Prostate gland (tissue), 2 donors: ENCODE measurements around the gene HOXC12.

Experiments
- POLR2A ChIP-seq: fragments of 450-650 bp; IDR thresholded peaks from one replicate; pipeline ENCODE4 v1.6.1; 2016; ENCODE audit warnings: antibody characterized with exemption, mild to moderate bottlenecking
- POLR2AphosphoS5 ChIP-seq: sonication (generic); formaldehyde crosslinking; IDR thresholded peaks from one replicate; pipeline ENCODE4 v1.6.1; 2017; ENCODE audit warnings: antibody characterized with exemption
- TF ChIP-seq, protein P1 (sequence below), 4 experiments: fragments of 200-600 bp in 2 of 4; fragments of 450-650 bp in 2 of 4; sonication (generic) in 2 of 4; IDR thresholded peaks; 1 replicate in 3 of 4; 2 replicates in 1 of 4; pipeline ENCODE4 v1.5.1; 2016 to 2019; ENCODE audit warnings: antibody characterized with exemption in 4 of 4, mild to moderate bottlenecking in 2 of 4, moderate library complexity in 2 of 4

DNA sequence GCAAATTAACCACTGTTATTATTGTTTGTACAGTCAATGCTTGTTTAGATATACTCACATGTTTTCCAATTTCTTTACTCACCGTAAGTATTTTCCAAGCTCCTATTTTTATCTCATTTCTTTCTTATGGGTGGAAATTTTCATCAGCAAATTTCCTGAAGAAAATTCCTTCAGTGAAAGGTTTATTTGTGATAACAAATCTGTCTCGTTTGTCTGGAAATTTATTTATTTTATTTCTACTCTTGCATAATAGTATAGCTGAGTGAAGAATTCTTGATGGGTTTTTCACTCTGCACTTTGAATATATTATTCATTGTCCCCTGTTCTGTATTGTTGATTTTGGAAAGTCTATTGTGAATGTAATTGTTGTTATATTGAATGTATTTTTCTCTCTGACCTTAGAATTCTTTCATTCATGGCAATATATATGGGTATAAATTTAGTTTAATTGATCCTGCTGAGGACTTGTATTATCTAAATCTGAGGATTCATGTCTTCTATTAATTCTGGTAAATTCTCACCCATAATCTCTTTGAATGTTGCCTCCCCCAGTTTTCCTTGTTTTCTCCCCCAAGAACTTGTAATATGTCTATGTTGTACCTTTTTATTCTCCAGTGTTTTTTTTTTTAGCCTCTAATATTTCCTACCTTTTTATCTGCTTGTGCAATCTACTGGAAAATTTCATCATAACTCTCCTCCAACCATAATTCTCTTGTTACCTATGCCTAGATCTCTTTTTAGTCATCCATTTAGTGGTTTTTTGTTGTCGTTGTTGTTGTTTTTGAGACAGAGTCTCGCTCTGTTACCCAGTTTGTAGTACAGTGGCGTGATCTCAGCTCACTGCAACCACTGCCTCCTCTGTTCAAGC is 37.7 kb upstream of the HOXC12 start:
- TF ChIP-seq, protein P1, sequence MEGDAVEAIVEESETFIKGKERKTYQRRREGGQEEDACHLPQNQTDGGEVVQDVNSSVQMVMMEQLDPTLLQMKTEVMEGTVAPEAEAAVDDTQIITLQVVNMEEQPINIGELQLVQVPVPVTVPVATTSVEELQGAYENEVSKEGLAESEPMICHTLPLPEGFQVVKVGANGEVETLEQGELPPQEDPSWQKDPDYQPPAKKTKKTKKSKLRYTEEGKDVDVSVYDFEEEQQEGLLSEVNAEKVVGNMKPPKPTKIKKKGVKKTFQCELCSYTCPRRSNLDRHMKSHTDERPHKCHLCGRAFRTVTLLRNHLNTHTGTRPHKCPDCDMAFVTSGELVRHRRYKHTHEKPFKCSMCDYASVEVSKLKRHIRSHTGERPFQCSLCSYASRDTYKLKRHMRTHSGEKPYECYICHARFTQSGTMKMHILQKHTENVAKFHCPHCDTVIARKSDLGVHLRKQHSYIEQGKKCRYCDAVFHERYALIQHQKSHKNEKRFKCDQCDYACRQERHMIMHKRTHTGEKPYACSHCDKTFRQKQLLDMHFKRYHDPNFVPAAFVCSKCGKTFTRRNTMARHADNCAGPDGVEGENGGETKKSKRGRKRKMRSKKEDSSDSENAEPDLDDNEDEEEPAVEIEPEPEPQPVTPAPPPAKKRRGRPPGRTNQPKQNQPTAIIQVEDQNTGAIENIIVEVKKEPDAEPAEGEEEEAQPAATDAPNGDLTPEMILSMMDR (IDR thresholded peaks at IDR 0.05): no peak
- TF ChIP-seq POLR2A (no peak), POLR2AphosphoS5 (no peak)
